ENCODE results near the gene ZNF148.

DNA sequence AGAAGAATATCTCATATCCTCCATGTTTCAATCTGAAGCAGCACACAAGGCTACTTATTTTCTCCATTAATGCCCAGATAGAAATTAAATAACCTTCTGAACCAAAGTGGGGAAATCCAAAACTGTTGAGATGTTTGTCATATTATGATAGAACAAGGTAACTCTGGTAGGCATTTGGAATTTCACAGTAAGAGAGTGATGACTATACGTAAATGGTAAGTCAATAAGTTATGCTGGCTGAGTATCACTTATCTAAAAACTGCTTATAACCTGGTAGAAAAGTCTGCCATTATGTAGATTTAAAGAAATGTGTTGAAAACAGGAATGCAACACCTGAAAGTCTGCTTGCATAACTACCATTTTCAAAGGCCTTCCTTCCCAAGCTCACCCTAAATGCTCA, 145.4 kb downstream of the ZNF148 start:
- TF ChIP-seq POLR2A (IDR thresholded peaks at IDR 0.05) (no peak), POLR2AphosphoS5 (IDR thresholded peaks at IDR 0.05) (no peak), EP300 (IDR thresholded peaks at IDR 0.05) (no peak)
- TF ChIP-seq, protein P1, sequence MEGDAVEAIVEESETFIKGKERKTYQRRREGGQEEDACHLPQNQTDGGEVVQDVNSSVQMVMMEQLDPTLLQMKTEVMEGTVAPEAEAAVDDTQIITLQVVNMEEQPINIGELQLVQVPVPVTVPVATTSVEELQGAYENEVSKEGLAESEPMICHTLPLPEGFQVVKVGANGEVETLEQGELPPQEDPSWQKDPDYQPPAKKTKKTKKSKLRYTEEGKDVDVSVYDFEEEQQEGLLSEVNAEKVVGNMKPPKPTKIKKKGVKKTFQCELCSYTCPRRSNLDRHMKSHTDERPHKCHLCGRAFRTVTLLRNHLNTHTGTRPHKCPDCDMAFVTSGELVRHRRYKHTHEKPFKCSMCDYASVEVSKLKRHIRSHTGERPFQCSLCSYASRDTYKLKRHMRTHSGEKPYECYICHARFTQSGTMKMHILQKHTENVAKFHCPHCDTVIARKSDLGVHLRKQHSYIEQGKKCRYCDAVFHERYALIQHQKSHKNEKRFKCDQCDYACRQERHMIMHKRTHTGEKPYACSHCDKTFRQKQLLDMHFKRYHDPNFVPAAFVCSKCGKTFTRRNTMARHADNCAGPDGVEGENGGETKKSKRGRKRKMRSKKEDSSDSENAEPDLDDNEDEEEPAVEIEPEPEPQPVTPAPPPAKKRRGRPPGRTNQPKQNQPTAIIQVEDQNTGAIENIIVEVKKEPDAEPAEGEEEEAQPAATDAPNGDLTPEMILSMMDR (IDR thresholded peaks at IDR 0.05) = no peak

Measured in sigmoid colon (tissue), 4 donors.